ENCODE results near the gene MILR1. TPM values are rescaled to one million over a fixed set of nuclear protein-coding genes. Genes with fewer than 3 reads are reported as not detected.
"Not testable (repeated sequence)": the region's sequence is repeated elsewhere in the genome, so short reads cannot be mapped to it uniquely, and the experiment has no call there.

MILR1 gene
- total RNA-seq, 4 donors from 2014 or later, result 2.3 to 14.6 (median 6.8) TPM; not detected in 1

DNA sequence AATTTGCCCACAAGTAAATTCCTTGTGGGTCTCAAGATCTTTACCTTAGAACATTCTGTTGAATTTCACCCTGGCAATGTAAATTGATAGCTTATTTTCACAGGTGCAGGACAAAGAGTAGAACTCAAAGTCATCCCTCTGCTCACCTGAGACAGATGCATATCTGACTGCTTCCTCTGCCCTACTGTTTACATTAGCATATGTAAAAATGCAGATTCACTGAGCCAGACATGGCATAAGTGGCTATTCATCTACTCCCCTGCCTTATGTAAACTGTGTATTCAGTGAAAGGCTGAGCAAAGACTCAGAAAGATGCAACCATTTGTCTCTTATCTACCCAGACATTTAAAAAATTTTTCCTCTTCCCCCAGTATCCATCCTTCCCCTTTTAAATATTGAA is 22.3 kb upstream of the MILR1 start:
- TF ChIP-seq POLR2A (IDR thresholded peaks at IDR 0.05), result no peak
- TF ChIP-seq, protein P1, sequence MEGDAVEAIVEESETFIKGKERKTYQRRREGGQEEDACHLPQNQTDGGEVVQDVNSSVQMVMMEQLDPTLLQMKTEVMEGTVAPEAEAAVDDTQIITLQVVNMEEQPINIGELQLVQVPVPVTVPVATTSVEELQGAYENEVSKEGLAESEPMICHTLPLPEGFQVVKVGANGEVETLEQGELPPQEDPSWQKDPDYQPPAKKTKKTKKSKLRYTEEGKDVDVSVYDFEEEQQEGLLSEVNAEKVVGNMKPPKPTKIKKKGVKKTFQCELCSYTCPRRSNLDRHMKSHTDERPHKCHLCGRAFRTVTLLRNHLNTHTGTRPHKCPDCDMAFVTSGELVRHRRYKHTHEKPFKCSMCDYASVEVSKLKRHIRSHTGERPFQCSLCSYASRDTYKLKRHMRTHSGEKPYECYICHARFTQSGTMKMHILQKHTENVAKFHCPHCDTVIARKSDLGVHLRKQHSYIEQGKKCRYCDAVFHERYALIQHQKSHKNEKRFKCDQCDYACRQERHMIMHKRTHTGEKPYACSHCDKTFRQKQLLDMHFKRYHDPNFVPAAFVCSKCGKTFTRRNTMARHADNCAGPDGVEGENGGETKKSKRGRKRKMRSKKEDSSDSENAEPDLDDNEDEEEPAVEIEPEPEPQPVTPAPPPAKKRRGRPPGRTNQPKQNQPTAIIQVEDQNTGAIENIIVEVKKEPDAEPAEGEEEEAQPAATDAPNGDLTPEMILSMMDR (IDR thresholded peaks at IDR 0.05), result no peak
- Histone ChIP-seq H3K4me1 (no peaks in the 10 kb centered on the region), H3K9me3 (no peaks in the 10 kb centered on the region), H3K4me3 (replicated peaks in 1 of 3) (no peak overlapping the region), H3K27me3 (no peaks in the 10 kb centered on the region), H3K36me3 (no peaks in the 10 kb centered on the region), H3K27ac (no peak overlapping the region)
- DNase-seq, result no peak
- intact Hi-C loops (cut with DNase I), result loop anchor here (10.0 kb wide), 1 partner anchor 218 kb away; no protein-coding TSS in a partner anchor

DNA sequence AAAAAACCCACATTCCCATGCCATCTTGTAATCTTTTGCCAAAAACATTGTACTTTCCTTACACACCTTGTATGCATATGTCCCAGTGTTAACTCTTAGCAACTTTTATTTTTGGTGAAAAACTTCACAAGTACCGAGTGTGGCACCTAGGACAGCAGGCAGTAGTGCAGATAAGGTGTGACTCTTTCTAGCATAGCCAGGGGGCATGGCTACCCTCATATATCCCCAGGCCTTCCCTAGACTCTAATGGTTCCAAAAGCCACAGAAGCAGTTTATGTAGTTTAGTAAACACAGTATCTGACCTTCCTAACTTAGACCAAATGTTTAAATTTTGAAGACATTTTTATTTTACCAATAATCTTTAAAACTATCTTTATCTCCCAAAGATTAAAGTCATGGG is 20.5 kb upstream of the MILR1 start:
- no peaks in the 10 kb centered on the region for H3K4me1 ChIP-seq
- no peaks in the 10 kb centered on the region for H3K9me3 ChIP-seq
- 85 to 88% methylated on average over 1 of the region's 1 CpG for WGBS, 2 donors
- intact Hi-C loops (cut with DNase I), result loop anchor here (10.0 kb wide), 1 partner anchor 216 kb away; no protein-coding TSS in a partner anchor
- no peaks in the 10 kb centered on the region for H3K27me3 ChIP-seq
- no peak overlapping the region for H3K27ac ChIP-seq
- H3K36me3 ChIP-seq, result no peaks in the 10 kb centered on the region
- no peak overlapping the region for H3K4me3 ChIP-seq (replicated peaks in 1 of 3)
- DNase-seq, result no peak
- no peak for TF ChIP-seq POLR2A (IDR thresholded peaks at IDR 0.05)
- TF ChIP-seq, protein P1 (IDR thresholded peaks at IDR 0.05), result no peak

DNA sequence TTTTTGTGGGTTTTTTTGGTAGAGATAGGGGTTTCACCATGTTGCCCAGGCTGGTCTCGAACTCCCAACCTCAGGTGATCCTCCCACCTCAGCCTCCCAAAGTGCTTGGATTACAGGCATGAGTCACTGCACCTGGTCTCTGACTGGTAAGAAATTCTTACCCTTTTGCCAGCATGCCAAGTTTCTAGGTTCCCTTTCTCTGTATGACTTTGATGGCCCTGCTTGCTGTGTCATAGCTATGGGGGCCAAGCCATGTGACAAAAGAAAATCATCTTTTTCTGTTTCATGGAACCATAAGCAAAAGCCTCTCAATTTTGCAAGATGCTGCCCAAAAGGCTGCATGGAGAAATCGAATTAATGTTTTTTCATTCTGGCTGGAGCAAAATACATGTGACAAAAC is 18.9 kb upstream of the MILR1 start:
- not testable (repeated sequence) for DNase-seq, H3K36me3 ChIP-seq
- WGBS, 2 donors, result 92 to 97% methylated on average over 2 of the region's 2 CpGs

DNA sequence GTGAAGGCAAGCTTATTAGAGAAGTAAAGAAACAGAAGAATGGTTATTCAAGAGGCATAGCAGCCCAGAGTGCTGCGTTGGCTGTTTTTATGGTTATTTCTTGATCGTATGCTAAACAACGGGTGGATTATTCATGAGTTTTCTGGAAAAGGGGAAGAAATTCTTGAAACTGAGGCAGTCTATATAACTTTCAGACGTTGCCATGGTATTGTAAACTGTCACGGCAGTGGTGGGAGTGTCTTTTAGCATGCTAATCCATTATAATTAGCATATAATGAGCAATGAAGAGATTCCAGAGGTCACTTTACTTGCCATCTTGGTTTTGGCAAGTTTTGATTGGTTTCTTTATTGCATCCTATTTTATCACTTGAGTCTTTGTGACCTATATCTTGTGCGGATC is 17.4 kb upstream of the MILR1 start:
- H3K27me3 ChIP-seq, result no peaks in the 10 kb centered on the region
- no peak for DNase-seq
- no peaks in the 10 kb centered on the region for H3K4me1 ChIP-seq
- H3K36me3 ChIP-seq, result no peaks in the 10 kb centered on the region
- intact Hi-C loops (cut with DNase I), result no loop called here
- no peaks in the 10 kb centered on the region for H3K9me3 ChIP-seq
- H3K27ac ChIP-seq, result no peak overlapping the region
- H3K4me3 ChIP-seq (replicated peaks in 1 of 3), result no peak overlapping the region
- WGBS, 2 donors, result 77 to 83% methylated on average over 6 of the region's 6 CpGs
- TF ChIP-seq, protein P1 (IDR thresholded peaks at IDR 0.05), result no peak
- TF ChIP-seq POLR2A (IDR thresholded peaks at IDR 0.05), result no peak

More for the DNA sequence above, 18.9 kb upstream of the MILR1 start:
- H3K27me3 ChIP-seq; H3K4me1 ChIP-seq; H3K4me3 ChIP-seq (replicated peaks in 1 of 3); intact Hi-C loops (cut with DNase I); H3K27ac ChIP-seq; H3K9me3 ChIP-seq: not testable (repeated sequence)

DNA sequence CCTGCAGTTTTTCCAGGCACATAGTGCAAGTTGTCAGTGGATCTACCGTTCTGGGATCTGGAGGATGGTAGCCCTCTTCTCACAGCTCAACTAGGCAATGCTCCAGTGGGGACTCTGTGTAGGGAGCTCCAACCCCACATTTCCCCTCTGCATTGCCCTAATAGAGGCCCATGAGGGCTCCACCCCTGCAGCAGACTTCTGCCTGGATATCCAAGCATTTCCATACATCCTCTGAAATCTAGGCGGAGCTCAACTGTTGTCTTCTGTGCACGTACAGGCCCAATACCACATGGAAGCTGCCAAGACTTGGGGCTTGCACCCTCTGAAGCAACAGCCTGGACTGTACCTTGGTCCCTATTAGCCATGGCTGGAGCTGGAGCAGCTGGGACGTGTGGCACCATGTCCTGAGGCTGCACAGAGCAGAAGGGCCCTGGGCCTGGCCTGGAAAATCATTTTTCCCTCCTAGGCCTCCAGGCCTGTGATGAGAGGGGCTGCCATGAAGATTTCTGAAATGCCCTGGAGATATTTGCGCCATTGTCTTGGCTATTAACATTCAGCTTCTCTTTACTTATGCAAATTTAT is 10.9 kb upstream of the MILR1 start:
- intact Hi-C loops (cut with DNase I), result no loop called here
- no peaks in the 10 kb centered on the region for H3K4me1 ChIP-seq
- WGBS, 2 donors, result 98% methylated on average over 3 to 5 of the region's 5 CpGs

DNA sequence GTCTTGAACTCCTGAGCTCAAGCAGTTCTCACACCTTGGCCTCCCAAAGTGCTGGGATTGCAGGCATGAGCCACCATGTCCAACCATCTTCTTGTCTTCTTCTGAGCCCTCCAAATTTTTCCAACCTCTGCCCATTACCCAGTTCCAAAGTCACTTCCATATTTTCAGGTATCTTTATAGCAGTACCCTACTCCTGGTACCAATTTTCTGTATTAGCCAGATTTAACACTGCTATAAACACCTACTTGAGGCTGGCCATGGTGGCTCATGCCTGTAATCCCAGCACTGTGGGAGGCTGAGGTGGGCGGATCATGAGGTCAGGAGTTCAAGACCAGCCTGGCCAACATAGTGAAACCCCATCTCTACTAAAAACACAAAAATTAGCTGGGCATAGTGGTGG is 9.4 kb upstream of the MILR1 start:
- H3K27me3 ChIP-seq; intact Hi-C loops (cut with DNase I); H3K4me1 ChIP-seq; H3K4me3 ChIP-seq (replicated peaks in 1 of 3); H3K36me3 ChIP-seq; H3K27ac ChIP-seq; H3K9me3 ChIP-seq; DNase-seq: not testable (repeated sequence)
- 100% methylated on average over 1 of the region's 1 CpG for WGBS, 2 donors

More for the DNA sequence above, 10.9 kb upstream of the MILR1 start:
- H3K27me3 ChIP-seq, result no peaks in the 10 kb centered on the region
- no peak for DNase-seq
- TF ChIP-seq, protein P1 (IDR thresholded peaks at IDR 0.05), result no peak
- no peak for TF ChIP-seq POLR2A (IDR thresholded peaks at IDR 0.05)
- no peak overlapping the region for H3K4me3 ChIP-seq (replicated peaks in 1 of 3)
- H3K27ac ChIP-seq, result no peak overlapping the region
- H3K9me3 ChIP-seq, result no peaks in the 10 kb centered on the region
- no peaks in the 10 kb centered on the region for H3K36me3 ChIP-seq

Measured in thyroid gland (tissue), 4 donors.